Measurements from ENCODE around the gene DNAJC5G. TPM values are rescaled to one million over a fixed set of nuclear protein-coding genes. Genes with fewer than 3 reads are reported as not detected.

The DNAJC5G gene
- total RNA-seq, 1 experiment from 2014 or later = 0.25 TPM

DNA sequence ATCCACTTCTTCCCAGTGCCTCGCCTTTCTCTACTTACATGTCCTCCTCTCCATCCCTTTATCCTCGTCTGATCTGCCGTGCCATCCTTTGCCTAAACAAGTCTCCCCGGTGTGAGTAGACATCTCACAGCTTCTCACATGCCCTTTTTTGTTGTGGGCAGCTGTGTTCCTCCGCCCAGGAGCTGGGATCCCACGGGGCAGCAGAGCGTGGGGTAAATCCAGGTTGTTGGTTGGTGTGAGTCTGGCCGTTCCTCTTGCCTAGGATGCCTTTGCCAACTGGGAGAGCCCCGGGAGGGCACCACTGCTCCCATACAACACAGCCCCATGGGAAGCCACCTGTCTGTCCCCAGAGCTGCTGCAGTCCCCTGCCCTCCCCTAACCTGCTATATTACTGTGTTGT is 34.8 kb upstream of the DNAJC5G start:
- CTCF ChIA-PET = no interaction called here
- Histone ChIP-seq H3K27me3 (replicated peaks; ENCODE audit: control insufficient read depth, insufficient read depth, low read length) (no peaks in the 10 kb centered on the region), H3K4me3 (ENCODE audit: low read depth, low read length) (no peak overlapping the region), H3K36me3 (ENCODE audit: control insufficient read depth, insufficient read depth, low read length) (peaks cover 5% of the 10 kb centered on the region; the same call in 1 of the 2 replicates), H3K9me3 (no peaks in the 10 kb centered on the region), H3K4me1 (no peaks in the 10 kb centered on the region)
- no peak for DNase-seq
- intact Hi-C loops (cut with micrococcal nuclease; ENCODE audit: unreplicated experiment) = no loop called here
- peaks cover 73% of the 10 kb centered on the region for H3K36me3 Mint-ChIP-seq (ENCODE audit: insufficient read depth, unreplicated experiment)
- no peaks in the 10 kb centered on the region for H3K9me3 Mint-ChIP-seq (ENCODE audit: unreplicated experiment)
- no peaks in the 10 kb centered on the region for H3K4me1 Mint-ChIP-seq (ENCODE audit: low read depth, unreplicated experiment)
- no peak overlapping the region for H3K27ac Mint-ChIP-seq (ENCODE audit: unreplicated experiment)
- no peak overlapping the region for H3K4me3 Mint-ChIP-seq (ENCODE audit: unreplicated experiment)
- H3K27me3 Mint-ChIP-seq (ENCODE audit: insufficient read depth, unreplicated experiment) = no peaks in the 10 kb centered on the region
- TF ChIP-seq, protein P1, sequence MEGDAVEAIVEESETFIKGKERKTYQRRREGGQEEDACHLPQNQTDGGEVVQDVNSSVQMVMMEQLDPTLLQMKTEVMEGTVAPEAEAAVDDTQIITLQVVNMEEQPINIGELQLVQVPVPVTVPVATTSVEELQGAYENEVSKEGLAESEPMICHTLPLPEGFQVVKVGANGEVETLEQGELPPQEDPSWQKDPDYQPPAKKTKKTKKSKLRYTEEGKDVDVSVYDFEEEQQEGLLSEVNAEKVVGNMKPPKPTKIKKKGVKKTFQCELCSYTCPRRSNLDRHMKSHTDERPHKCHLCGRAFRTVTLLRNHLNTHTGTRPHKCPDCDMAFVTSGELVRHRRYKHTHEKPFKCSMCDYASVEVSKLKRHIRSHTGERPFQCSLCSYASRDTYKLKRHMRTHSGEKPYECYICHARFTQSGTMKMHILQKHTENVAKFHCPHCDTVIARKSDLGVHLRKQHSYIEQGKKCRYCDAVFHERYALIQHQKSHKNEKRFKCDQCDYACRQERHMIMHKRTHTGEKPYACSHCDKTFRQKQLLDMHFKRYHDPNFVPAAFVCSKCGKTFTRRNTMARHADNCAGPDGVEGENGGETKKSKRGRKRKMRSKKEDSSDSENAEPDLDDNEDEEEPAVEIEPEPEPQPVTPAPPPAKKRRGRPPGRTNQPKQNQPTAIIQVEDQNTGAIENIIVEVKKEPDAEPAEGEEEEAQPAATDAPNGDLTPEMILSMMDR (IDR thresholded peaks at IDR 0.05; ENCODE audit: insufficient read depth in 1 of 2, low read depth in 1 of 2, low read length in 1 of 2, severe bottlenecking in 1 of 2, unreplicated experiment in 1 of 2) = no peak
- POLR2A ChIA-PET = no interaction called here
- BruUV-seq (replicated peaks) = no TSS peak

DNA sequence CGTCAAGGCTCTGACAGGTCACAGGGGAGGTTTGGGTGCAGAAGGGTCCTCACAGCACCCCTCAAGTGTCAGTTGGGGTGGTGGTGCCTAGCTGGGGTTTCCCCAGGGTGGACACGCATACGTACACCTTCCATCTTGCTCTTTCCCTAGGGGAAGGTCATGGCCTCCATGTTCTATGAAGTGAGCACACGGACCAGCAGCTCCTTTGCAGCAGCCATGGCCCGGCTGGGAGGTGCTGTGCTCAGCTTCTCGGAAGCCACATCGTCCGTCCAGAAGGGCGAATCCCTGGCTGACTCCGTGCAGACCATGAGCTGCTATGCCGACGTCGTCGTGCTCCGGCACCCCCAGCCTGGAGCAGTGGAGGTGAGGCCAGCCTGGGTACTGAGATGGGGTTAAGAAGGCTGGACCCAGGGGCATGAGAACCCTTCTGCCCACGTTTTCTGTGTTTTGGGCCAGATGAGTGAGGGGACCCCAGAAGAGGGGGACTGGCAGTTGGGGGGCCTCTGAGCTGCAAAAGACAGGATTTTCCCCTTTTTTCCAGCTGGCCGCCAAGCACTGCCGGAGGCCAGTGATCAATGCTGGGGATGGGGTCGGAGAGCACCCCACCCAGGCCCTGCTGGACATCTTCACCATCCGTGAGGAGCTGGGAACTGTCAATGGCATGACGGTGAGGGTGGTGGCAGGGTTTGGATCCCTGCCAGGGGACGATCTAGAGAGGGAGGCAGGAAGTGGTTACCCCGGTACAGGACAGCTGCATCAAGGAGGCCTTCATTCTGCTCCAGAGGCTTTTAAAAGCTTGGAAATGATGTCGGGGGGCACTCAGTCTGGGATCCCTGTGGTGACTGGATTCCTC is 33.2 kb upstream of the DNAJC5G start:
- peaks cover 60% of the 10 kb centered on the region for H3K36me3 Mint-ChIP-seq (ENCODE audit: insufficient read depth, unreplicated experiment)
- CTCF ChIA-PET = no interaction called here

DNA sequence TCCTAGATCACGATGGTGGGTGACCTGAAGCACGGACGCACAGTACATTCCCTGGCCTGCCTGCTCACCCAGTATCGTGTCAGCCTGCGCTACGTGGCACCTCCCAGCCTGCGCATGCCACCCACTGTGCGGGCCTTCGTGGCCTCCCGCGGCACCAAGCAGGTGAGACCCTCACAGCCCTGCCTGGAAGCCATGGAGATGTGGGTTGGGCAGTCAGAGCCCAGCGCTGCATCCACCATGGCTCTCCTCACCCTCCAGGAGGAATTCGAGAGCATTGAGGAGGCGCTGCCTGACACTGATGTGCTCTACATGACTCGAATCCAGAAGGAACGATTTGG is 32.6 kb upstream of the DNAJC5G start:
- Histone ChIP-seq H3K9me3 (no peaks in the 10 kb centered on the region), H3K36me3 (ENCODE audit: control insufficient read depth, insufficient read depth, low read length) (peaks cover 2% of the 10 kb centered on the region; the same call in 1 of the 2 replicates), H3K4me1 (no peaks in the 10 kb centered on the region), H3K27me3 (replicated peaks; ENCODE audit: control insufficient read depth, insufficient read depth, low read length) (no peaks in the 10 kb centered on the region), H3K4me3 (ENCODE audit: low read depth, low read length) (no peak overlapping the region)
- intact Hi-C loops (cut with micrococcal nuclease; ENCODE audit: unreplicated experiment) = no loop called here
- H3K27me3 Mint-ChIP-seq (ENCODE audit: insufficient read depth, unreplicated experiment) = no peaks in the 10 kb centered on the region
- H3K27ac Mint-ChIP-seq (ENCODE audit: unreplicated experiment) = no peak overlapping the region
- CTCF ChIA-PET = no interaction called here
- H3K4me3 Mint-ChIP-seq (ENCODE audit: unreplicated experiment) = no peak overlapping the region
- no TSS peak for BruUV-seq (replicated peaks)
- POLR2A ChIA-PET = no interaction called here
- H3K4me1 Mint-ChIP-seq (ENCODE audit: low read depth, unreplicated experiment) = no peaks in the 10 kb centered on the region
- no peak for DNase-seq
- H3K36me3 Mint-ChIP-seq (ENCODE audit: insufficient read depth, unreplicated experiment) = peaks cover 57% of the 10 kb centered on the region
- no peaks in the 10 kb centered on the region for H3K9me3 Mint-ChIP-seq (ENCODE audit: unreplicated experiment)
- TF ChIP-seq, protein P1 (IDR thresholded peaks at IDR 0.05; ENCODE audit: insufficient read depth in 1 of 2, low read depth in 1 of 2, low read length in 1 of 2, severe bottlenecking in 1 of 2, unreplicated experiment in 1 of 2) = no peak

More for the DNA sequence above, 33.2 kb upstream of the DNAJC5G start:
- intact Hi-C loops (cut with micrococcal nuclease; ENCODE audit: unreplicated experiment) = no loop called here
- DNase-seq = no peak
- POLR2A ChIA-PET = no interaction called here
- Histone ChIP-seq H3K4me3 (ENCODE audit: low read depth, low read length) (no peak overlapping the region), H3K4me1 (no peaks in the 10 kb centered on the region), H3K36me3 (ENCODE audit: control insufficient read depth, insufficient read depth, low read length) (peaks cover 2% of the 10 kb centered on the region; the same call in 1 of the 2 replicates), H3K9me3 (no peaks in the 10 kb centered on the region), H3K27me3 (replicated peaks; ENCODE audit: control insufficient read depth, insufficient read depth, low read length) (no peaks in the 10 kb centered on the region)
- BruUV-seq (replicated peaks) = no TSS peak
- H3K27me3 Mint-ChIP-seq (ENCODE audit: insufficient read depth, unreplicated experiment) = no peaks in the 10 kb centered on the region
- no peak overlapping the region for H3K27ac Mint-ChIP-seq (ENCODE audit: unreplicated experiment)
- no peaks in the 10 kb centered on the region for H3K4me1 Mint-ChIP-seq (ENCODE audit: low read depth, unreplicated experiment)
- H3K4me3 Mint-ChIP-seq (ENCODE audit: unreplicated experiment) = no peak overlapping the region
- no peaks in the 10 kb centered on the region for H3K9me3 Mint-ChIP-seq (ENCODE audit: unreplicated experiment)
- TF ChIP-seq, protein P1 (IDR thresholded peaks at IDR 0.05; ENCODE audit: insufficient read depth in 1 of 2, low read depth in 1 of 2, low read length in 1 of 2, severe bottlenecking in 1 of 2, unreplicated experiment in 1 of 2) = no peak
